Upper lobe of left lung (tissue), 6 donors: ENCODE measurements around the gene ATP5F1B. TPM values are rescaled to one million over a fixed set of nuclear protein-coding genes. Genes with fewer than 3 reads are reported as not detected.
A peak's percentile ranks its signal among the peaks of the same experiment; 100 is the strongest.

Source experiments
- ATAC-seq, 2 donors: fragments of 200-7000 bp; cut with Tn5 transposase; one replicate each; pipeline ENCODE4 v1.9.1; 2022; ENCODE audit warnings: mild to moderate bottlenecking in 2 of 2, moderate library complexity in 2 of 2; ENCODE audit not compliant: low FRiP score in 2 of 2
- DNase-seq, 2 donors: peaks; one replicate each; pipeline ENCODE4 v3.0.0-alpha.2; 2019 to 2020
- H3K27ac ChIP-seq, 4 donors: fragments of 200-600 bp; sonication (generic); one replicate each; pipeline ENCODE4 v1.5.1; 2016 to 2019
- H3K27me3 ChIP-seq, 4 donors: fragments of 200-600 bp; sonication (generic); one replicate each; pipeline ENCODE4 v1.5.1; 2017 to 2019
- H3K36me3 ChIP-seq, 4 donors: fragments of 200-600 bp; sonication (generic); one replicate each; pipeline ENCODE4 v1.5.1; 2016 to 2019
- H3K4me1 ChIP-seq, 4 donors: fragments of 200-600 bp; sonication (generic); one replicate each; pipeline ENCODE4 v1.5.1; 2018 to 2019
- H3K4me3 ChIP-seq, 4 donors: fragments of 200-600 bp; sonication (generic); one replicate each; pipeline ENCODE4 v1.5.1; 2017 to 2019; ENCODE audit warnings: mild to moderate bottlenecking in 2 of 4, moderate library complexity in 1 of 4
- H3K9me3 ChIP-seq, 4 donors: fragments of 200-600 bp; sonication (generic); one replicate each; pipeline ENCODE4 v1.5.1; 2018 to 2019
- CTCF ChIP-seq, 6 experiments: fragments of 450-650 bp in 4 of 6; fragments of 200-600 bp in 2 of 6; sonication (generic) in 2 of 6; IDR thresholded peaks; one replicate each; pipeline ENCODE4 v1.5.1; 2016 to 2019; ENCODE audit warnings: antibody characterized with exemption in 6 of 6
- EP300 ChIP-seq, 4 donors: sonication (generic); formaldehyde crosslinking; IDR thresholded peaks; one replicate each; pipeline ENCODE4 v1.5.1; 2017; ENCODE audit warnings: antibody characterized with exemption in 4 of 4, control low read depth in 2 of 4
- POLR2A ChIP-seq, 4 donors: fragments of 450-650 bp; IDR thresholded peaks; one replicate each; pipeline ENCODE4 v1.5.1; 2016 to 2017; ENCODE audit warnings: antibody characterized with exemption in 4 of 4, mild to moderate bottlenecking in 2 of 4
- POLR2AphosphoS5 ChIP-seq, 2 donors: sonication (generic); formaldehyde crosslinking; IDR thresholded peaks; one replicate each; pipeline ENCODE4 v1.5.1; 2017; ENCODE audit warnings: antibody characterized with exemption in 2 of 2
- WGBS, 2 donors: methylation state at CpG; one replicate each; pipeline ENCODE4 v1.1.5; 2017 to 2018; 5-methylcytosine and 5-hydroxymethylcytosine counted together
- small RNA-seq, 4 donors: library from RNA; depleted of rRNA; stranded (forward); fragments of <200 nt; gene quantifications; one replicate each; pipeline ENCODE3, GENCODE V24; 2016
- total RNA-seq, 6 donors: library from RNA; depleted of rRNA in 4 of 6; stranded (reverse); fragments of >200 nt in 4 of 6; gene quantifications; one replicate each; pipeline versions ENCODE4 v1.1.0 to v1.2.1, GENCODE V29; 2016 to 2021
- donor health status: DM: no; HTN: no; CAD: no; lungs with moderate emphysema.
- donor health status: DM: no; HTN: yes; CAD: no; lungs with severe emphysema.

ATP5F1B gene
- total RNA-seq, 6 donors from 2014 or later = 245 to 404 (median 317) TPM

GRCh38 chr12:56590237-56590830, 55.5 kb downstream of the ATP5F1B start:
- ATAC-seq = no peak

GRCh38 chr12:56589783-56590182, 56.0 kb downstream of the ATP5F1B start:
- no peak for DNase-seq
- Histone ChIP-seq H3K27ac (no peak overlapping the region), H3K27me3 (no peaks in the 10 kb centered on the region), H3K4me1 (peaks cover 0 to 5% (median 1%) of the 10 kb centered on the region in 4 donors), H3K4me3 (no peak overlapping the region), H3K9me3 (no peaks in the 10 kb centered on the region), H3K36me3 (peaks cover 31 to 92% (median 38%) of the 10 kb centered on the region in 4 donors)
- TF ChIP-seq EP300 (IDR thresholded peaks at IDR 0.05) = no peak
- TF ChIP-seq POLR2AphosphoS5 (IDR thresholded peaks at IDR 0.05) = no peak
- no peak for TF ChIP-seq CTCF (IDR thresholded peaks at IDR 0.05)
- TF ChIP-seq POLR2A (IDR thresholded peaks at IDR 0.05) = no peak
- ATAC-seq = no peak
- WGBS, 2 donors = 94 to 100% methylated on average over 1 of the region's 1 CpG

More at GRCh38 chr12:56590237-56590830, 55.5 kb downstream of the ATP5F1B start:
- 51 to 55% methylated on average over 3 of the region's 3 CpGs for WGBS, 2 donors
- peaks cover 0 to 5% (median 1%) of the 10 kb centered on the region in 4 donors for H3K4me1 ChIP-seq
- DNase-seq = no peak
- H3K27ac ChIP-seq = peak overlapping the region in 1 of 4 donors; percentile 53
- H3K27me3 ChIP-seq = no peaks in the 10 kb centered on the region
- TF ChIP-seq CTCF (IDR thresholded peaks at IDR 0.05) (peak in 1 of 6 experiments; percentile 20), POLR2AphosphoS5 (IDR thresholded peaks at IDR 0.05) (no peak)
- H3K9me3 ChIP-seq = no peaks in the 10 kb centered on the region
- no peak overlapping the region for H3K4me3 ChIP-seq
- peaks cover 31 to 92% (median 40%) of the 10 kb centered on the region in 4 donors for H3K36me3 ChIP-seq

Small RNA genes lying within 50 kb of the gene (small RNA-seq; reads per million reads assigned to genes)
- 0 reads per million in 4 donors for gene RN7SL809P
- gene RNU6-343P = 0 reads per million in 4 donors
- gene SNORD59A = 7,547 to 25,512 (median 15,779) reads per million in 4 donors

Other genes starting within 250 kb of the ATP5F1B start
- gene TIMELESS, start 196.6 kb downstream of the ATP5F1B start, total RNA-seq = 10 to 100 TPM in 2 of 6 donors, 1 to 10 TPM in 4; 5.6 to 14.7 (median 9.5) TPM
- gene MIP, start 191.3 kb downstream of the ATP5F1B start, total RNA-seq = not detected
- 1 to 10 TPM; 1.8 to 3.3 (median 3.0) TPM for gene SPRYD4, start 177.4 kb downstream of the ATP5F1B start, total RNA-seq
- 10 to 100 TPM in 1 of 6 donors, 1 to 10 TPM in 5; 2.0 to 11.6 (median 5.0) TPM for gene GLS2, start 157.8 kb downstream of the ATP5F1B start, total RNA-seq
- 100 to 1,000 TPM in 1 of 6 donors, 10 to 100 TPM in 5; 43.0 to 113 (median 78.4) TPM for gene RBMS2, start 124.2 kb downstream of the ATP5F1B start, total RNA-seq
- gene BAZ2A, start 15.7 kb downstream of the ATP5F1B start, total RNA-seq = 100 to 1,000 TPM in 2 of 6 donors, 10 to 100 TPM in 4; 74.5 to 245 (median 95.5) TPM
- 100 to 1,000 TPM in 3 of 6 donors, 10 to 100 TPM in 3; 41.9 to 156 (median 105) TPM for gene PTGES3, start 42.3 kb upstream of the ATP5F1B start, total RNA-seq
- gene NACA, start 79.3 kb upstream of the ATP5F1B start, total RNA-seq = 100 to 1,000 TPM; 419 to 868 (median 611) TPM
- 10 to 100 TPM in 1 of 6 donors, 1 to 10 TPM in 5; 3.5 to 19.9 (median 8.4) TPM for gene PRIM1, start 106.3 kb upstream of the ATP5F1B start, total RNA-seq
- 100 to 1,000 TPM in 2 of 6 donors, 10 to 100 TPM in 4; 45.2 to 123 (median 73.5) TPM for gene HSD17B6, start 117.3 kb upstream of the ATP5F1B start, total RNA-seq